GM21526 (cell line): ENCODE data around the gene FOXM1.
"Not testable (repeated sequence)": the region's sequence is repeated elsewhere in the genome, so short reads cannot be mapped to it uniquely, and the experiment has no call there.

Experiments used
- ATAC-seq: cut with Tn5 transposase; IDR thresholded peaks from one replicate; pipeline ENCODE4 v1.9.1; 2021; ENCODE audit warnings: moderate library complexity; ENCODE audit not compliant: unreplicated experiment, low FRiP score

Gene FOXM1

GRCh38 chr12:2884810-2885209, 7.8 kb upstream of the FOXM1 start:
- ATAC-seq = no peak

GRCh38 chr12:2879853-2880252, 2.9 kb upstream of the FOXM1 start:
- ATAC-seq = no peak

- no peak for ATAC-seq
These were observed 1.2 kb upstream of the FOXM1 start for GRCh38 chr12:2877953-2878732.

GRCh38 chr12:2876431-2877046, 435 bp downstream of the FOXM1 start:
- peak; percentile 13 for ATAC-seq

- not testable (repeated sequence) for ATAC-seq
These were observed 7.9 kb downstream of the FOXM1 start for GRCh38 chr12:2868986-2869632.

- ATAC-seq = no peak
These were observed 12.8 kb downstream of the FOXM1 start for GRCh38 chr12:2864198-2864597.

GRCh38 chr12:2863402-2863801, 13.6 kb downstream of the FOXM1 start:
- not testable (repeated sequence) for ATAC-seq

GRCh38 chr12:2862876-2863275, 14.1 kb downstream of the FOXM1 start:
- no peak for ATAC-seq

- no peak for ATAC-seq
These were observed 16.8 kb downstream of the FOXM1 start for GRCh38 chr12:2860170-2860569.

- no peak for ATAC-seq
These were observed 18.0 kb downstream of the FOXM1 start for GRCh38 chr12:2858944-2859421.

- ATAC-seq = no peak
These were observed 18.6 kb downstream of the FOXM1 start for GRCh38 chr12:2858334-2858733.

GRCh38 chr12:2857576-2857975, 19.4 kb downstream of the FOXM1 start:
- ATAC-seq = no peak

GRCh38 chr12:2857021-2857431, 19.9 kb downstream of the FOXM1 start, which contains the start of gene TEX52:
TSS of gene TEX52 (minus strand) at chr12:2857039. CDS start at chr12:2857026, 13 bp downstream.
- ATAC-seq = no peak

- no peak for ATAC-seq
These were observed 20.9 kb downstream of the FOXM1 start for GRCh38 chr12:2856051-2856450.

- no peak for ATAC-seq
These were observed 21.4 kb downstream of the FOXM1 start for GRCh38 chr12:2855546-2855945.

- ATAC-seq = no peak
These were observed 22.1 kb downstream of the FOXM1 start for GRCh38 chr12:2854669-2855453.

GRCh38 chr12:2853626-2854025, 23.3 kb downstream of the FOXM1 start:
- ATAC-seq = no peak

GRCh38 chr12:2851931-2852330, 25.0 kb downstream of the FOXM1 start:
- ATAC-seq = no peak

GRCh38 chr12:2845280-2845679, 31.7 kb downstream of the FOXM1 start:
- ATAC-seq = no peak

- no peak for ATAC-seq
These were observed 32.2 kb downstream of the FOXM1 start for GRCh38 chr12:2844786-2845185.

GRCh38 chr12:2842948-2843347, 34.0 kb downstream of the FOXM1 start:
- no peak for ATAC-seq
